ENCODE measurements around the gene MCTP1. TPM values are rescaled to one million over a fixed set of nuclear protein-coding genes. Genes with fewer than 3 reads are reported as not detected.

The MCTP1 gene
- total RNA-seq, 1 experiment from 2014 or later = 7.5 TPM

DNA sequence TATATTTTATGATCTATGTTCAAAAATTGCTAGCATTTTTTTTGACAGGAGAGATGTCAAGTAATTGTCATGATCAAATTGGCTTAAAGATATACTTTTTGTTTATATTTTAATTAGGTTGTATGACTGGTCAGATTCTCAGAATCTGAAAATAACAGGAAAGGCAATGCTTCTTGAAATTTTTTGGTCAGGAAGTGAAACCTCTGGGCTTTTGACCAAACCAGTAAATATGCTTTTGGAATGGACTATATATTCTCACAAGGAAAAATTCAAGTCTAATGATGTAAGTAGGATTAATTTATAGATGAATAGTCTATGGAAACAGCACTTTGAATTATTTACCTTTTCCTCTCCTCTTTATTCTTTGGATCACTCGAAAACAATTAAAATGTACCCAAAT is 614.2 kb downstream of the MCTP1 start:
- TF ChIP-seq, protein P1, sequence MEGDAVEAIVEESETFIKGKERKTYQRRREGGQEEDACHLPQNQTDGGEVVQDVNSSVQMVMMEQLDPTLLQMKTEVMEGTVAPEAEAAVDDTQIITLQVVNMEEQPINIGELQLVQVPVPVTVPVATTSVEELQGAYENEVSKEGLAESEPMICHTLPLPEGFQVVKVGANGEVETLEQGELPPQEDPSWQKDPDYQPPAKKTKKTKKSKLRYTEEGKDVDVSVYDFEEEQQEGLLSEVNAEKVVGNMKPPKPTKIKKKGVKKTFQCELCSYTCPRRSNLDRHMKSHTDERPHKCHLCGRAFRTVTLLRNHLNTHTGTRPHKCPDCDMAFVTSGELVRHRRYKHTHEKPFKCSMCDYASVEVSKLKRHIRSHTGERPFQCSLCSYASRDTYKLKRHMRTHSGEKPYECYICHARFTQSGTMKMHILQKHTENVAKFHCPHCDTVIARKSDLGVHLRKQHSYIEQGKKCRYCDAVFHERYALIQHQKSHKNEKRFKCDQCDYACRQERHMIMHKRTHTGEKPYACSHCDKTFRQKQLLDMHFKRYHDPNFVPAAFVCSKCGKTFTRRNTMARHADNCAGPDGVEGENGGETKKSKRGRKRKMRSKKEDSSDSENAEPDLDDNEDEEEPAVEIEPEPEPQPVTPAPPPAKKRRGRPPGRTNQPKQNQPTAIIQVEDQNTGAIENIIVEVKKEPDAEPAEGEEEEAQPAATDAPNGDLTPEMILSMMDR (conservative IDR thresholded peaks at IDR 0.05; ENCODE audit: low read depth, low read length) = no peak
- TF ChIP-seq EZH2phosphoT487 (IDR thresholded peaks at IDR 0.05; ENCODE audit: borderline replicate concordance, low read length) = no peak
- TF ChIP-seq EZH2 (IDR thresholded peaks at IDR 0.05; ENCODE audit: low read length, unreplicated experiment) = no peak
- no peak overlapping the region for H3K4me3 ChIP-seq (ENCODE audit: low read length)
- no peaks in the 10 kb centered on the region for H3K36me3 ChIP-seq (ENCODE audit: low read depth, low read length)
- H3K9ac ChIP-seq (ENCODE audit: low read length) = no peak overlapping the region
- H3F3A ChIP-seq (ENCODE audit: low read length, unreplicated experiment) = no peaks in the 10 kb centered on the region
- ChIA-PET CTCF (no interaction called here), POLR2A (ENCODE audit: unreplicated experiment) (no interaction called here)
- no peak for DNase-seq
- H3K4me1 ChIP-seq (ENCODE audit: insufficient read depth, low read length) = no peaks in the 10 kb centered on the region
- H3K27me3 ChIP-seq (ENCODE audit: low read length) = no peaks in the 10 kb centered on the region
- H3K4me2 ChIP-seq (ENCODE audit: low read length) = no peak overlapping the region
- no peaks in the 10 kb centered on the region for H3K9me2 ChIP-seq (replicated peaks; ENCODE audit: low read length)
- no peaks in the 10 kb centered on the region for H3K9me3 ChIP-seq (ENCODE audit: low read length)
- intact Hi-C loops (cut with micrococcal nuclease) = no loop called here
- no peaks in the 10 kb centered on the region for H3K79me2 ChIP-seq (ENCODE audit: low read length)
- ATAC-seq = no peak
- H2AFZ ChIP-seq (ENCODE audit: low read length) = no peak overlapping the region
- H3K27ac ChIP-seq (ENCODE audit: low read length) = no peak overlapping the region
- H4K20me1 ChIP-seq (ENCODE audit: low read length) = no peaks in the 10 kb centered on the region
- no TSS peak for BruUV-seq (replicated peaks)

DNA sequence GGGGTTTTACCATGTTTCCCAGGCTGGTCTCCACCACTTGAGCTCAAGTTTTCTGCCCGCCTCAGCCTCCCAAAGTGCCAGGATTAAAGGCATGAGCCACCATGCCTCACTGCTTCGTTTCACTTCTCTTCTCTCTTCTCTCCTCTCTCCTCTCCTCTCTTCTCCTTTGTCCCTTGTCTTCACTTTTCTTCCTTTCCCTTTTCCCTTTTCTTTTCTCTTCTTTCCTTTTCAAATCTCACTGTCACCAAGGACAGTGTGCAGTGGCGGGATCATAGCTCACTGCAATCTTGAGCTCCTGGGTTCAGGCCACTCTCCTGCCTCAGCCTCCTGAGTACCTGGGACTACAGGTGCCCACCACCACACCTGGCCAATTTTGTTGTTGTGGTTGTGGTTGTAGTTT is 617.0 kb downstream of the MCTP1 start:
- ChIA-PET CTCF (no interaction called here), POLR2A (ENCODE audit: unreplicated experiment) (no interaction called here)
- H3K9me3 ChIP-seq (ENCODE audit: low read length) = no peaks in the 10 kb centered on the region
- no peaks in the 10 kb centered on the region for H3K79me2 ChIP-seq (ENCODE audit: low read length)
- DNase-seq = no peak
- H3K9ac ChIP-seq (ENCODE audit: low read length) = no peak overlapping the region
- no peaks in the 10 kb centered on the region for H3F3A ChIP-seq (ENCODE audit: low read length, unreplicated experiment)
- ATAC-seq = no peak
- no peak overlapping the region for H3K27ac ChIP-seq (ENCODE audit: low read length)
- BruUV-seq (replicated peaks) = no TSS peak
- H3K4me1 ChIP-seq (ENCODE audit: insufficient read depth, low read length) = no peaks in the 10 kb centered on the region
- H2AFZ ChIP-seq (ENCODE audit: low read length) = no peak overlapping the region
- H3K27me3 ChIP-seq (ENCODE audit: low read length) = no peaks in the 10 kb centered on the region
- H3K9me2 ChIP-seq (replicated peaks; ENCODE audit: low read length) = no peaks in the 10 kb centered on the region
- no peaks in the 10 kb centered on the region for H3K36me3 ChIP-seq (ENCODE audit: low read depth, low read length)
- TF ChIP-seq EZH2phosphoT487 (IDR thresholded peaks at IDR 0.05; ENCODE audit: borderline replicate concordance, low read length) (no peak), EZH2 (IDR thresholded peaks at IDR 0.05; ENCODE audit: low read length, unreplicated experiment) (no peak)
- TF ChIP-seq, protein P1 (conservative IDR thresholded peaks at IDR 0.05; ENCODE audit: low read depth, low read length) = no peak
- no peaks in the 10 kb centered on the region for H4K20me1 ChIP-seq (ENCODE audit: low read length)
- H3K4me3 ChIP-seq (ENCODE audit: low read length) = no peak overlapping the region
- no peak overlapping the region for H3K4me2 ChIP-seq (ENCODE audit: low read length)
- intact Hi-C loops (cut with micrococcal nuclease) = no loop called here

- Histone ChIP-seq H4K20me1 (ENCODE audit: low read length) (no peaks in the 10 kb centered on the region), H3K9ac (ENCODE audit: low read length) (no peak overlapping the region), H3K9me3 (ENCODE audit: low read length) (no peaks in the 10 kb centered on the region), H2AFZ (ENCODE audit: low read length) (no peak overlapping the region), H3F3A (ENCODE audit: low read length, unreplicated experiment) (no peaks in the 10 kb centered on the region), H3K27me3 (ENCODE audit: low read length) (no peaks in the 10 kb centered on the region), H3K9me2 (replicated peaks; ENCODE audit: low read length) (no peaks in the 10 kb centered on the region), H3K79me2 (ENCODE audit: low read length) (no peaks in the 10 kb centered on the region), H3K4me1 (ENCODE audit: insufficient read depth, low read length) (no peaks in the 10 kb centered on the region), H3K4me2 (ENCODE audit: low read length) (no peak overlapping the region), H3K27ac (ENCODE audit: low read length) (no peak overlapping the region), H3K36me3 (ENCODE audit: low read depth, low read length) (peaks cover 19% of the 10 kb centered on the region), H3K4me3 (ENCODE audit: low read length) (no peak overlapping the region)
- DNase-seq = no peak
- intact Hi-C loops (cut with micrococcal nuclease) = no loop called here
- ChIA-PET CTCF (no interaction called here), POLR2A (ENCODE audit: unreplicated experiment) (no interaction called here)
- TF ChIP-seq, protein P1 (conservative IDR thresholded peaks at IDR 0.05; ENCODE audit: low read depth, low read length) = no peak
- TF ChIP-seq EZH2 (IDR thresholded peaks at IDR 0.05; ENCODE audit: low read length, unreplicated experiment) (no peak), EZH2phosphoT487 (IDR thresholded peaks at IDR 0.05; ENCODE audit: borderline replicate concordance, low read length) (no peak)
- BruUV-seq (replicated peaks) = no TSS peak
- no peak for ATAC-seq
Measured at GRCh38 chr5:94661086-94661485, 623.8 kb downstream of the MCTP1 start.
